HCT116 (cell line): ENCODE data around the gene MMP15. TPM values are rescaled to one million over a fixed set of nuclear protein-coding genes. Genes with fewer than 3 reads are reported as not detected.

ENCODE experiments used
- ATAC-seq: fragments of 200-7000 bp; cut with Tn5 transposase; 2 replicates; pipeline ENCODE4 v1.9.1; 2020; ENCODE audit warnings: mild to moderate bottlenecking, moderate library complexity
- BruUV-seq: library from RNA; stranded (reverse); fragments of 400-500 nt; replicated peaks from 2 replicates; lab custom pipeline; 2021; lab: Mats Ljungman, UMichigan
- CTCF ChIA-PET: fragments of 300-600 bp; sonication (Branson Sonifier 250); formaldehyde crosslinking; loops from one replicate; lab custom pipeline; 2021; ENCODE audit warnings: antibody characterized with exemption; lab: Charles Lee
- POLR2A ChIA-PET: fragments of 300-600, 350-600 bp; sonication (Branson Sonifier 250); formaldehyde crosslinking; loops from one replicate; lab custom pipeline; 2021; ENCODE audit warnings: antibody characterized with exemption; lab: Charles Lee
- RAD21 ChIA-PET, 2 experiments: fragments of 300-600 bp; sonication (Branson Sonifier 250); formaldehyde crosslinking; loops; one replicate each; lab custom pipeline; 2023; ENCODE audit warnings: low total read pairs in 2 of 2; ENCODE audit not compliant: uncharacterized antibody in 2 of 2, unreplicated experiment in 2 of 2, low non-redundant PET in 1 of 2; lab: Charles Lee
- DNase-seq: peaks from one replicate; pipeline ENCODE4 v3.0.0-alpha.2; 2010; ENCODE audit warnings: low read depth, low spot score
- H2AFZ ChIP-seq: fragments of 200-600 bp; shearing (Covaris generic), sonication (generic); 2 replicates; pipeline ENCODE4 v1.6.1; 2017; ENCODE audit warnings: low read depth, mixed run types, mixed read lengths, antibody characterized with exemption, low read length; ENCODE audit not compliant: poor library complexity, severe bottlenecking
- H3K27ac ChIP-seq: 2 replicates; pipeline ENCODE4 v1.5.1; 2012; ENCODE audit warnings: low read depth, low read length
- H3K27me3 ChIP-seq: fragments of 200-600 bp; sonication (generic); 2 replicates; pipeline ENCODE4 v1.6.1; 2016; ENCODE audit warnings: mixed run types, low read length, mixed read lengths; ENCODE audit not compliant: insufficient read depth
- H3K36me3 ChIP-seq, 2 experiments: fragments of 200-500 bp in 1 of 2; fragments of 200-600 bp in 1 of 2; sonication (Bioruptor generic) in 1 of 2; sonication (generic) in 1 of 2; 2 replicates each; pipeline versions ENCODE4 v1.5.1 to v1.6.1; 2014 to 2016; ENCODE audit warnings: low read length in 2 of 2, inconsistent platforms in 1 of 2, mixed read lengths in 1 of 2, mixed run types in 1 of 2; ENCODE audit not compliant: insufficient read depth in 2 of 2, control insufficient read depth in 1 of 2
- H3K4me1 ChIP-seq, 2 experiments: fragments of 200-600 bp in 1 of 2; sonication (generic) in 1 of 2; 2 replicates each; pipeline versions ENCODE4 v1.5.1 to v1.6.1; 2012 to 2017; ENCODE audit warnings: low read length in 2 of 2, inconsistent platforms in 1 of 2, mild to moderate bottlenecking in 1 of 2, mixed read lengths in 1 of 2, mixed run types in 1 of 2, moderate library complexity in 1 of 2; ENCODE audit not compliant: insufficient read depth in 2 of 2, control insufficient read depth in 1 of 2
- H3K4me2 ChIP-seq: fragments of 200-600 bp; sonication (generic); 2 replicates; pipeline ENCODE4 v1.6.1; 2017; ENCODE audit warnings: mixed run types, low read length, mixed read lengths
- H3K4me3 ChIP-seq, 2 experiments: fragments of 200-600 bp in 1 of 2; sonication (generic) in 1 of 2; replicated peaks in 1 of 2; 2 replicates each; pipeline ENCODE4 v1.5.1; 2011 to 2016; ENCODE audit warnings: low read length in 2 of 2, control low read depth in 1 of 2, low read depth in 1 of 2, mild to moderate bottlenecking in 1 of 2, mixed read lengths in 1 of 2, mixed run types in 1 of 2
- H3K79me2 ChIP-seq: fragments of 200-600 bp; sonication (generic); 2 replicates; pipeline ENCODE4 v1.6.1; 2017; ENCODE audit warnings: mild to moderate bottlenecking, mixed run types, low read length, moderate library complexity, mixed read lengths; ENCODE audit not compliant: insufficient read depth
- H3K9ac ChIP-seq: fragments of 200-600 bp; sonication (generic); 2 replicates; pipeline ENCODE4 v1.6.1; 2016; ENCODE audit warnings: low read length, mixed read lengths
- H3K9me2 ChIP-seq: fragments of 200-600 bp; sonication (generic), shearing (Covaris generic); 2 replicates; pipeline ENCODE4 v1.6.1; 2017; ENCODE audit warnings: mixed run types, mild to moderate bottlenecking, moderate library complexity; ENCODE audit not compliant: insufficient read depth
- H3K9me3 ChIP-seq, 2 experiments: fragments of 200-500 bp in 1 of 2; fragments of 200-600 bp in 1 of 2; sonication (Bioruptor generic) in 1 of 2; sonication (generic) in 1 of 2; 2 replicates each; pipeline ENCODE4 v1.6.1; 2014 to 2017; ENCODE audit warnings: low read length in 2 of 2, mixed read lengths in 2 of 2, inconsistent platforms in 1 of 2, low read depth in 1 of 2, mild to moderate bottlenecking in 1 of 2, mixed run types in 1 of 2, moderate library complexity in 1 of 2; ENCODE audit not compliant: control insufficient read depth in 1 of 2, insufficient read depth in 1 of 2
- H4K20me1 ChIP-seq: fragments of 200-600 bp; sonication (generic), shearing (Covaris generic); 2 replicates; pipeline ENCODE4 v1.6.1; 2017; ENCODE audit warnings: mixed run types, mild to moderate bottlenecking, moderate library complexity; ENCODE audit not compliant: insufficient read depth
- ATF3 ChIP-seq: IDR thresholded peaks from 2 replicates; pipeline ENCODE4 v1.6.1; 2012
- CEBPB ChIP-seq: IDR thresholded peaks from 2 replicates; pipeline ENCODE4 v1.6.1; 2012; ENCODE audit warnings: low read depth
- EGR1 ChIP-seq: IDR thresholded peaks from 2 replicates; pipeline ENCODE4 v1.6.1; 2012; ENCODE audit warnings: low read depth
- ELF1 ChIP-seq: IDR thresholded peaks from 2 replicates; pipeline ENCODE4 v1.6.1; 2012; ENCODE audit warnings: low read depth, borderline replicate concordance
- FOSL1 ChIP-seq: IDR thresholded peaks from 2 replicates; pipeline ENCODE4 v1.6.1; 2012; ENCODE audit warnings: low read depth
- MAX ChIP-seq: IDR thresholded peaks from 2 replicates; pipeline ENCODE4 v1.6.1; 2012
- POLR2A ChIP-seq: IDR thresholded peaks from 2 replicates; pipeline ENCODE4 v1.7.0; 2011; ENCODE audit warnings: borderline replicate concordance; ENCODE audit not compliant: insufficient read depth, insufficient read length; ENCODE audit errors: extremely low read depth
- REST ChIP-seq: IDR thresholded peaks from 2 replicates; pipeline ENCODE4 v1.6.1; 2012; ENCODE audit warnings: low read depth
- SP1 ChIP-seq: IDR thresholded peaks from 2 replicates; pipeline ENCODE4 v1.6.1; 2012; ENCODE audit warnings: low read depth
- SRF ChIP-seq: IDR thresholded peaks from 2 replicates; pipeline ENCODE4 v1.6.1; 2012; ENCODE audit warnings: low read depth
- TCF7L2 ChIP-seq: IDR thresholded peaks from 2 replicates; pipeline ENCODE4 v1.7.0; 2011; ENCODE audit warnings: borderline replicate concordance, inconsistent platforms; ENCODE audit not compliant: insufficient read depth, insufficient read length; ENCODE audit errors: extremely low read depth
- YY1 ChIP-seq: IDR thresholded peaks from 2 replicates; pipeline ENCODE4 v1.6.1; 2011; ENCODE audit warnings: low read length, low read depth, moderate library complexity, mild to moderate bottlenecking; ENCODE audit not compliant: insufficient replicate concordance; ENCODE audit errors: extremely low read depth
- ZBTB33 ChIP-seq: IDR thresholded peaks from 2 replicates; pipeline ENCODE4 v1.6.1; 2011; ENCODE audit warnings: mild to moderate bottlenecking, low read length, moderate library complexity; ENCODE audit not compliant: insufficient replicate concordance; ENCODE audit errors: extremely low read depth
- ZFX ChIP-seq: fragments of 450-650 bp; IDR thresholded peaks from 2 replicates; pipeline ENCODE4 v1.6.1; 2017
- intact Hi-C: fragments of 100-400 bp; cut with micrococcal nuclease; formaldehyde crosslinking; loops from 2 replicates; pipeline ENCODE4 v1.10.0; 2022
- total RNA-seq: library from RNA; stranded (reverse); gene quantifications from one replicate; pipeline ENCODE4 v1.2.1, GENCODE V29; 2021; ENCODE audit not compliant: unreplicated experiment

The MMP15 gene
- total RNA-seq, 1 experiment from 2014 or later, result 38.5 TPM

- Histone ChIP-seq H3K4me1 (no peaks in the 10 kb centered on the region), H3K9me3 (no peaks in the 10 kb centered on the region), H3K27me3 (no peaks in the 10 kb centered on the region), H3K36me3 (no peaks in the 10 kb centered on the region), H3K4me3 (no peak overlapping the region), H3K79me2 (no peaks in the 10 kb centered on the region), H4K20me1 (no peaks in the 10 kb centered on the region), H2AFZ (no peak overlapping the region), H3K4me2 (no peak overlapping the region), H3K9ac (no peak overlapping the region), H3K27ac (no peak overlapping the region), H3K9me2 (no peaks in the 10 kb centered on the region)
- DNase-seq (no peak), ATAC-seq (no peak)
- ChIA-PET POLR2A (no interaction called here), CTCF (interaction anchor here (1.3 kb wide), 1 partner anchor 45 kb away, joined by 9 read pairs; no protein-coding TSS in a partner anchor), RAD21 (no interaction called here)
- no TSS peak for BruUV-seq
- intact Hi-C loops, result no loop called here
- TF ChIP-seq ELF1, result no peak
- no peak for TF ChIP-seq ZBTB33
- no peak for TF ChIP-seq REST
- no peak for TF ChIP-seq YY1
- TF ChIP-seq POLR2A, result no peak
- no peak for TF ChIP-seq SP1
- TF ChIP-seq EGR1, result no peak
- no peak for TF ChIP-seq FOSL1
- no peak for TF ChIP-seq SRF
- no peak for TF ChIP-seq TCF7L2
- TF ChIP-seq ATF3, result no peak
- no peak for TF ChIP-seq MAX
- no peak for TF ChIP-seq CEBPB
- no peak for TF ChIP-seq ZFX
These were observed 26.5 kb downstream of the MMP15 start for GRCh38 chr16:58051821-58052603.
